Upper lobe of left lung (tissue), 4 donors: ENCODE data around the gene PPP5C.

Experiments
- EP300 ChIP-seq, 4 donors: sonication (generic); formaldehyde crosslinking; IDR thresholded peaks; one replicate each; pipeline ENCODE4 v1.5.1; 2017; ENCODE audit warnings: antibody characterized with exemption in 4 of 4, control low read depth in 2 of 4
- POLR2A ChIP-seq, 4 donors: fragments of 450-650 bp; IDR thresholded peaks; one replicate each; pipeline ENCODE4 v1.5.1; 2016 to 2017; ENCODE audit warnings: antibody characterized with exemption in 4 of 4, mild to moderate bottlenecking in 2 of 4
- TF ChIP-seq, protein P1 (sequence below), 6 experiments: fragments of 450-650 bp in 4 of 6; fragments of 200-600 bp in 2 of 6; sonication (generic) in 2 of 6; IDR thresholded peaks; one replicate each; pipeline ENCODE4 v1.5.1; 2016 to 2019; ENCODE audit warnings: antibody characterized with exemption in 6 of 6

DNA sequence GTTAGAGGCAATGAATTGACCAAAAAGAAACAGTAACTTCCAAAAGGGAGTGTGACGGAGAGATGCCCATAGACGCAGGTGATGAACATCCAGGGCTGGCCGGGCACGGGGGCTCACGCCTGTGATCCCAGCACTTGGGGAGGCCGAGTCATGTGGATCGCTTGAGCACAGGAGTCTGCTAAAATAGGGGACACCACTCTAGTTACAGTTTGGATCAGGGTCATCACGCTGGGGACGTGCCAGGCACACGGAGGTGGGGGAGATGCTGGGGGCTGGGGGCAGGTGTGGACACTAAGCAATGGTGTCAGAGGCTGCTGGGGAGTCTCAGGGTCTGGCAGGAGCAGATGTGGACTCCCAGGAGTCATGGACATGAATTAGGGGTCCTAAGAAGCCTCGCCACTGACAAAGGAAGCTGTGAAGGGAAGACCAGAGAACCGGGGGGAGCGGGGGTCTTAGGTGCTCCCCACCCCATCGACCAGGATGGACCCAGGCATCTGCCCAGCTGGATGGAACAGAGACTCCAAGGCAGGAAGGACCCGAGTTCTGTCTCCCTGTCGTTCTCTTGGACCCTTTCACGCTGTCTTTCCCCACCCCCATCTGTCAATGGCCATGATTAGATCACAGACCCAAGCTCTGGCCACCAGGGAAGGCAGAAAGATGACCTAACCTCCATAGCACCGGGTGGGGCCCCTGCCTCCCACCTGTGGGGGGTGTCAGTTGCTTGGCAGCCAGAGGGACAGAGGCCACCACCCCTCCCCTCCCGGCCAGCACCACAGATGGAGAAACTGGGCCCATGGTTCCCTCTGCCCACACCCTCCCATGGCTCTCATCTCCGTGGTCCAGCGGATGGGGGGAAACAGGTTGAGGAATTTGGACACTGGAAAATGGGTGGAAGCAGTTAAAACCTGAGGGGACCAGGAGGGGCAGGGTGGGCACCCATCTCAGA is 46.8 kb downstream of the PPP5C start:
- TF ChIP-seq, protein P1, sequence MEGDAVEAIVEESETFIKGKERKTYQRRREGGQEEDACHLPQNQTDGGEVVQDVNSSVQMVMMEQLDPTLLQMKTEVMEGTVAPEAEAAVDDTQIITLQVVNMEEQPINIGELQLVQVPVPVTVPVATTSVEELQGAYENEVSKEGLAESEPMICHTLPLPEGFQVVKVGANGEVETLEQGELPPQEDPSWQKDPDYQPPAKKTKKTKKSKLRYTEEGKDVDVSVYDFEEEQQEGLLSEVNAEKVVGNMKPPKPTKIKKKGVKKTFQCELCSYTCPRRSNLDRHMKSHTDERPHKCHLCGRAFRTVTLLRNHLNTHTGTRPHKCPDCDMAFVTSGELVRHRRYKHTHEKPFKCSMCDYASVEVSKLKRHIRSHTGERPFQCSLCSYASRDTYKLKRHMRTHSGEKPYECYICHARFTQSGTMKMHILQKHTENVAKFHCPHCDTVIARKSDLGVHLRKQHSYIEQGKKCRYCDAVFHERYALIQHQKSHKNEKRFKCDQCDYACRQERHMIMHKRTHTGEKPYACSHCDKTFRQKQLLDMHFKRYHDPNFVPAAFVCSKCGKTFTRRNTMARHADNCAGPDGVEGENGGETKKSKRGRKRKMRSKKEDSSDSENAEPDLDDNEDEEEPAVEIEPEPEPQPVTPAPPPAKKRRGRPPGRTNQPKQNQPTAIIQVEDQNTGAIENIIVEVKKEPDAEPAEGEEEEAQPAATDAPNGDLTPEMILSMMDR (IDR thresholded peaks at IDR 0.05): no peak
- no peak for TF ChIP-seq POLR2A (IDR thresholded peaks at IDR 0.05)
- TF ChIP-seq EP300 (IDR thresholded peaks at IDR 0.05): no peak
